ENCODE data around the gene NBEA. TPM values are rescaled to one million over a fixed set of nuclear protein-coding genes. Genes with fewer than 3 reads are reported as not detected.

NBEA gene
- total RNA-seq, 4 donors from 2014 or later, result 0.34 to 10.3 (median 2.4) TPM

- H3K36me3 ChIP-seq, result no peaks in the 10 kb centered on the region
- 46 to 59% methylated on average over 3 of the region's 3 CpGs for WGBS, 2 donors
- H3K4me1 ChIP-seq, result peaks cover 0 to 16% (median 9%) of the 10 kb centered on the region in 3 donors
- no peak for TF ChIP-seq POLR2A (IDR thresholded peaks at IDR 0.05)
- TF ChIP-seq CTCF (IDR thresholded peaks at IDR 0.05), result no peak
- H3K9me3 ChIP-seq, result no peaks in the 10 kb centered on the region
- no peak overlapping the region for H3K4me3 ChIP-seq
- no peak for DNase-seq
- peak overlapping the region in 3 of 4 donors; percentile 26 to 44 (median 40) for H3K27ac ChIP-seq
- H3K27me3 ChIP-seq, result no peaks in the 10 kb centered on the region
- intact Hi-C loops (cut with DNase I), result no loop called here
Observed at GRCh38 chr13:35598233-35598632, 656.2 kb downstream of the NBEA start.

GRCh38 chr13:35598790-35599369 is 656.8 kb downstream of the NBEA start:
- intact Hi-C loops (cut with DNase I), result no loop called here
- Histone ChIP-seq H3K4me3 (no peak overlapping the region), H3K27ac (peak overlapping the region in 3 of 4 donors; percentile 21 to 66 (median 40)), H3K36me3 (no peaks in the 10 kb centered on the region), H3K9me3 (no peaks in the 10 kb centered on the region), H3K4me1 (peaks cover 0 to 16% (median 9%) of the 10 kb centered on the region in 3 donors), H3K27me3 (no peaks in the 10 kb centered on the region)
- DNase-seq, result no peak
- TF ChIP-seq CTCF (IDR thresholded peaks at IDR 0.05), result no peak
- TF ChIP-seq POLR2A (IDR thresholded peaks at IDR 0.05), result no peak
- WGBS, 2 donors, result 66 to 71% methylated on average over 3 to 4 of the region's 4 CpGs

GRCh38 chr13:35599384-35599783 is 657.3 kb downstream of the NBEA start:
- no peak for DNase-seq
- intact Hi-C loops (cut with DNase I), result no loop called here
- peaks cover 0 to 16% (median 9%) of the 10 kb centered on the region in 3 donors for H3K4me1 ChIP-seq
- WGBS, 2 donors, result 18 to 33% methylated on average over 2 of the region's 2 CpGs
- no peaks in the 10 kb centered on the region for H3K36me3 ChIP-seq
- no peaks in the 10 kb centered on the region for H3K9me3 ChIP-seq
- peak overlapping the region in 3 of 4 donors; percentile 21 to 66 (median 40) for H3K27ac ChIP-seq
- TF ChIP-seq POLR2A (IDR thresholded peaks at IDR 0.05) (no peak), CTCF (IDR thresholded peaks at IDR 0.05) (no peak)
- no peaks in the 10 kb centered on the region for H3K27me3 ChIP-seq
- H3K4me3 ChIP-seq, result no peak overlapping the region

- H3K27ac ChIP-seq, result peak overlapping the region in 1 of 4 donors; percentile 21
- H3K9me3 ChIP-seq, result no peaks in the 10 kb centered on the region
- DNase-seq, result no peak
- no peak for TF ChIP-seq POLR2A (IDR thresholded peaks at IDR 0.05)
- peaks cover 0 to 16% (median 9%) of the 10 kb centered on the region in 3 donors for H3K4me1 ChIP-seq
- 60 to 63% methylated on average over 3 of the region's 3 CpGs for WGBS, 2 donors
- H3K27me3 ChIP-seq, result no peaks in the 10 kb centered on the region
- no peak overlapping the region for H3K4me3 ChIP-seq
- H3K36me3 ChIP-seq, result no peaks in the 10 kb centered on the region
- intact Hi-C loops (cut with DNase I), result no loop called here
Observed at GRCh38 chr13:35600137-35600536, 658.1 kb downstream of the NBEA start.

- Histone ChIP-seq H3K36me3 (no peaks in the 10 kb centered on the region), H3K27ac (no peak overlapping the region), H3K27me3 (no peaks in the 10 kb centered on the region), H3K4me3 (no peak overlapping the region), H3K4me1 (peaks cover 0 to 13% (median 8%) of the 10 kb centered on the region in 3 donors), H3K9me3 (no peaks in the 10 kb centered on the region)
- intact Hi-C loops (cut with DNase I), result no loop called here
- no peak for DNase-seq
- TF ChIP-seq CTCF (IDR thresholded peaks at IDR 0.05), result no peak
- TF ChIP-seq POLR2A (IDR thresholded peaks at IDR 0.05), result no peak
- 76 to 88% methylated on average over 9 of the region's 9 CpGs for WGBS, 2 donors
Observed at GRCh38 chr13:35603593-35604285, 661.7 kb downstream of the NBEA start.
